Osteoblast (primary cell): ENCODE measurements around the gene UBE2D3. TPM values are rescaled to one million over a fixed set of nuclear protein-coding genes. Genes with fewer than 3 reads are reported as not detected.

Experiments used
- DNase-seq: peaks from one replicate; pipeline ENCODE4 v3.0.0; 2011; ENCODE audit warnings: low spot score, mixed read lengths; ENCODE audit not compliant: insufficient read length; ENCODE audit errors: missing footprints
- H2AFZ ChIP-seq: 2 replicates; pipeline ENCODE4 v1.6.0; 2011; ENCODE audit warnings: mild to moderate bottlenecking, low read length
- H3K27ac ChIP-seq: 2 replicates; pipeline ENCODE4 v1.5.1; 2011; ENCODE audit warnings: mild to moderate bottlenecking, low read depth, low read length, moderate library complexity
- H3K27me3 ChIP-seq: 2 replicates; pipeline ENCODE4 v1.6.0; 2012; ENCODE audit warnings: mild to moderate bottlenecking, control low read depth, inconsistent platforms, low read length, moderate library complexity; ENCODE audit not compliant: insufficient read depth
- H3K36me3 ChIP-seq: 2 replicates; pipeline ENCODE4 v1.5.1; 2011; ENCODE audit warnings: mild to moderate bottlenecking, low read length, control low read depth, moderate library complexity; ENCODE audit not compliant: insufficient read depth
- H3K4me1 ChIP-seq: 2 replicates; pipeline ENCODE4 v1.5.1; 2011; ENCODE audit warnings: mild to moderate bottlenecking, low read length, control low read depth, moderate library complexity; ENCODE audit not compliant: insufficient read depth
- H3K4me2 ChIP-seq: 2 replicates; pipeline ENCODE4 v1.6.0; 2011; ENCODE audit warnings: mild to moderate bottlenecking, low read length; ENCODE audit not compliant: insufficient read depth
- H3K4me3 ChIP-seq: fragments of 200-600 bp; sonication (generic); 3 replicates; pipeline ENCODE4 v1.5.1; 2012; ENCODE audit warnings: mild to moderate bottlenecking, low read length, inconsistent platforms; ENCODE audit not compliant: insufficient read depth
- H3K79me2 ChIP-seq: 2 replicates; pipeline ENCODE4 v1.6.0; 2012; ENCODE audit warnings: mild to moderate bottlenecking, low read length, control low read depth, inconsistent platforms; ENCODE audit not compliant: insufficient read depth
- H3K9me3 ChIP-seq: 2 replicates; pipeline ENCODE4 v1.5.1; 2011; ENCODE audit warnings: low read depth, low read length, control low read depth
- H4K20me1 ChIP-seq: 2 replicates; pipeline ENCODE4 v1.6.0; 2012; ENCODE audit warnings: mild to moderate bottlenecking, low read length, control low read depth; ENCODE audit not compliant: insufficient read depth
- CTCF ChIP-seq: IDR thresholded peaks from 2 replicates; pipeline ENCODE4 v1.5.1; 2011; ENCODE audit warnings: mild to moderate bottlenecking, low read depth, low read length, moderate library complexity; ENCODE audit errors: extremely low read depth
- total RNA-seq: library from RNA; depleted of rRNA; stranded (reverse); fragments of >200 nt; gene quantifications from 2 replicates; pipeline ENCODE4 v1.2.3, GENCODE V29; 2012

UBE2D3 gene
- total RNA-seq, 1 donor = 426 TPM

GRCh38 chr4:102850370-102850769, 23.0 kb upstream of the UBE2D3 start:
- no peaks in the 10 kb centered on the region for H3K27me3 ChIP-seq
- H3K4me3 ChIP-seq = no peak overlapping the region
- DNase-seq = no peak
- H3K4me1 ChIP-seq = no peaks in the 10 kb centered on the region
- H3K9me3 ChIP-seq = no peaks in the 10 kb centered on the region
- H2AFZ ChIP-seq = no peak overlapping the region
- H3K27ac ChIP-seq = no peak overlapping the region
- no peak overlapping the region for H3K4me2 ChIP-seq
- H4K20me1 ChIP-seq = no peaks in the 10 kb centered on the region
- no peak for TF ChIP-seq CTCF
- H3K36me3 ChIP-seq = no peaks in the 10 kb centered on the region
- no peaks in the 10 kb centered on the region for H3K79me2 ChIP-seq

GRCh38 chr4:102849579-102850104, 22.3 kb upstream of the UBE2D3 start:
- H3K27me3 ChIP-seq = no peaks in the 10 kb centered on the region
- no peak overlapping the region for H3K4me2 ChIP-seq
- no peak for TF ChIP-seq CTCF
- no peak overlapping the region for H3K27ac ChIP-seq
- H4K20me1 ChIP-seq = no peaks in the 10 kb centered on the region
- H3K9me3 ChIP-seq = no peaks in the 10 kb centered on the region
- no peaks in the 10 kb centered on the region for H3K36me3 ChIP-seq
- no peak for DNase-seq
- no peaks in the 10 kb centered on the region for H3K79me2 ChIP-seq
- H2AFZ ChIP-seq = no peak overlapping the region
- no peaks in the 10 kb centered on the region for H3K4me1 ChIP-seq
- H3K4me3 ChIP-seq = no peak overlapping the region

- Histone ChIP-seq H3K4me2 (no peak overlapping the region), H2AFZ (no peak overlapping the region), H3K4me1 (no peaks in the 10 kb centered on the region), H3K27ac (no peak overlapping the region), H3K4me3 (no peak overlapping the region), H3K36me3 (no peaks in the 10 kb centered on the region), H3K79me2 (no peaks in the 10 kb centered on the region), H3K9me3 (no peaks in the 10 kb centered on the region), H4K20me1 (no peaks in the 10 kb centered on the region), H3K27me3 (no peaks in the 10 kb centered on the region)
- DNase-seq = no peak
- no peak for TF ChIP-seq CTCF
These were observed 20.3 kb upstream of the UBE2D3 start for GRCh38 chr4:102847687-102848086.

- Histone ChIP-seq H3K36me3 (no peaks in the 10 kb centered on the region), H3K27ac (no peak overlapping the region), H3K4me2 (no peak overlapping the region), H2AFZ (no peak overlapping the region), H3K9me3 (no peaks in the 10 kb centered on the region), H3K4me1 (no peaks in the 10 kb centered on the region), H4K20me1 (no peaks in the 10 kb centered on the region), H3K27me3 (no peaks in the 10 kb centered on the region), H3K4me3 (no peak overlapping the region), H3K79me2 (no peaks in the 10 kb centered on the region)
- DNase-seq = no peak
- no peak for TF ChIP-seq CTCF
These were observed 16.6 kb upstream of the UBE2D3 start for GRCh38 chr4:102843938-102844337.
